Activated naive CD8-positive, alpha-beta T cell treated with anti-CD3 and anti-CD28 coated beads for 36 hours (primary cell): ENCODE results near the gene PLXND1. TPM values are rescaled to one million over a fixed set of nuclear protein-coding genes. Genes with fewer than 3 reads are reported as not detected.

ENCODE experiments used
- DNase-seq: peaks from one replicate; pipeline ENCODE4 v3.0.0; 2021
- H3K27ac Mint-ChIP-seq: one replicate; pipeline ENCODE4 v1.8.0; 2022; ENCODE audit warnings: mild to moderate bottlenecking, moderate library complexity, mixed read lengths
- H3K27me3 Mint-ChIP-seq: one replicate; pipeline ENCODE4 v1.8.0; 2022; ENCODE audit warnings: mild to moderate bottlenecking, mixed read lengths
- H3K36me3 Mint-ChIP-seq: one replicate; pipeline ENCODE4 v1.8.0; 2021; ENCODE audit warnings: mild to moderate bottlenecking, mixed read lengths
- H3K4me1 Mint-ChIP-seq: one replicate; pipeline ENCODE4 v1.8.0; 2021; ENCODE audit warnings: mixed read lengths
- H3K4me3 Mint-ChIP-seq: one replicate; pipeline ENCODE4 v1.8.0; 2022; ENCODE audit warnings: mild to moderate bottlenecking, moderate library complexity, mixed read lengths
- H3K9me3 Mint-ChIP-seq: one replicate; pipeline ENCODE4 v1.8.0; 2022; ENCODE audit warnings: mixed read lengths
- total RNA-seq, 2 experiments: library from RNA; stranded (reverse); gene quantifications; one replicate each; pipeline ENCODE4 v1.2.3, GENCODE V29; 2021

The PLXND1 gene
- total RNA-seq, 2 experiments from 2014 or later: 1.5 to 1.6 TPM

DNA sequence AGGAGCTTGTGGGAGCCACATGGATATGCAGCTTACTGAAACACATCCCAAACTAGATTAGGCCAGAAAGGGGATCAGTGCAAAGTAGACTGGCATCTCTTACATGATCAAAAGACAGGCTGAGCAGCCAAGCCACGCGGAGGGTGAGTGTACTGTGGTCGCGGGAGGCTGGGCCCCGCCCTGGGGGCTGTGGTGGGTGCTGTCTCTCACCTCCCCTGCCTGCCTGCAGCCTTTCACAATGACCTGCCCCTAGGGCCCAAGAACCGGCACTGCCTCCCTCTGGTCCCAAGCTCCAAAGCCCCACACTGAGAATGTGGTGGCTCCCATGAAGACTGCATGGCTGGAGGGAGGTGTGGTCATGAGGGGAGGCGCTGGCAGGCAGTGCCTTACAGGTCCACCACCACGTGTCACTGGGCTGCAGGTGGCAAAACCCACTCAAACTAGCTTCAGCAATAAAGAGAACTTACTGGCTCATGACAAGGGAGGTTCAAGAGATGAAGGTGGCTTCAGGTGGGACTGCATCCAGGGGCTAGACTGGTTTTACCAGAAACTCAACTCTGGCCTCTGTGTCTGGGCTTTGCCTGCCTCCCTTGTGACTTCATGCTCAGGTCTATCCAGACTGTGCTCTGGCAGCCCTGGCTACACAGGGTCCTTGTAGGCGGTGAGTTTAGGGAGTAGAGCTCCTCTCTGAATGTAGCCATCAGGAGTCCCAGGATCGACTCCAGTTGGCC is 27.4 kb upstream of the PLXND1 start:
- Mint-ChIP-seq H3K9me3 (no peaks in the 10 kb centered on the region), H3K27me3 (no peaks in the 10 kb centered on the region), H3K27ac (no peak overlapping the region), H3K4me1 (no peaks in the 10 kb centered on the region), H3K4me3 (no peak overlapping the region), H3K36me3 (no peaks in the 10 kb centered on the region)
- no peak for DNase-seq

DNA sequence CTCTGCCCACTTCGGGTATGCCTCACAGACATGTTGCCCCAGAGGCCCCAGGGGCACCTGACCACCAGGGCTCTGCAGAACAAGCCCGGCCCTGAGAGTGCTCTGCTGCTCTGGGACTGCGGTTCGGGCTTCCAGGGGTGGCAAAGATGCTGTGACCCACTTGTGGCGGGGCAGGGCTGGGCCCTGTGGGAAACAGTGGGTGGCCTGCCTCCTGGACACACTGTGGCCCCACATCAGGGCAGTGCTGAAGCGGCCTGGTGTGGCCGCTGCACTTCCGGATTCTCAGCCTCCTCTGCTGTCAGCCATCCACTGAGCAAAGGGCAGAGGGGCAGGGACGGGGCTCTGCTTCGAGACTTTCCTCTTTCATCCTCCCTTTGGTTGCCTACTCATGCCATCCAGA is 26.5 kb upstream of the PLXND1 start:
- Mint-ChIP-seq H3K4me3 (no peak overlapping the region), H3K27ac (no peak overlapping the region), H3K27me3 (no peaks in the 10 kb centered on the region), H3K36me3 (no peaks in the 10 kb centered on the region), H3K4me1 (peaks cover 3% of the 10 kb centered on the region), H3K9me3 (no peaks in the 10 kb centered on the region)
- no peak for DNase-seq

DNA sequence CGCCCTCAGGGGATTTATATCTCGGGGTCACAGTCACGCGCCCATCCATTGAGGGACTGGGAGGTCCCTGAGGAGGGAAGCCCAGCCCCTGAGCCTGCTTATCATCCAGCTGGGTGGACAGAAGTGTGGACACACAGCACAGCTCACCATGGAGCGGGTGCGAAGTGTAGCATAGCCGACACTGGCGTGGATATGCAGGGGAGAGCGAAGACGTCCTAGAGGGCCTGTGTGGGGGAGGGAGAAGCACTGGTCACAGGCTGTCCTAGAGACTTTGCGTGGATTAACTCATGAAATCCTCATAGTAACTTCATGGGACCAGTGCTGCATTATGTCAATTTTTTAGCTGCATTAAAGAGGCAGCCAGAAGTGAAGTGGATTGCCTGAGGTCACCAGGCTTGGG is 26.1 kb upstream of the PLXND1 start:
- H3K4me3 Mint-ChIP-seq: no peak overlapping the region
- no peaks in the 10 kb centered on the region for H3K27me3 Mint-ChIP-seq
- H3K9me3 Mint-ChIP-seq: no peaks in the 10 kb centered on the region
- no peak overlapping the region for H3K27ac Mint-ChIP-seq
- no peak for DNase-seq
- H3K36me3 Mint-ChIP-seq: no peaks in the 10 kb centered on the region
- peaks cover 6% of the 10 kb centered on the region for H3K4me1 Mint-ChIP-seq

DNA sequence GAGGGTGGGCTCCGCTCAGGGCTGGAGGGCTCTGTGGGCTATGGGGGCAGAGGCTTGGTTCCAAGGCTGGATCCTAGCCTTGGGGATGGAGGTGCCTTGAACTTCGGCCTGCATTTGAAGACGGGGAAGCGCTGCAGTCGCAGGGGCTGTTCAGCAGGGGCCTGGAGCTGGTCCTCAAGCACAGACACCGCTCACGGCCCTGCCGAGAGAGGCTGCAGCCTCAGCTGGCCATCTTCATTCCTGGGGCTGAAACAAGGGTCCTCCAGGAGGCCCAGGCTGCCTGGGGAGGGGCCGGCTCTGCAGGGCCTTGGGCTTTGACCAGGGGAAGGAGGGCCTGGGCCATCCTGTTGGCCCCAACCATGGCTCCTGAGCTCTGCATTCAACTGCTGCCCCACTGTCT is 25.6 kb upstream of the PLXND1 start:
- H3K36me3 Mint-ChIP-seq: no peaks in the 10 kb centered on the region
- H3K4me1 Mint-ChIP-seq: peaks cover 7% of the 10 kb centered on the region
- H3K27me3 Mint-ChIP-seq: no peaks in the 10 kb centered on the region
- no peak overlapping the region for H3K4me3 Mint-ChIP-seq
- no peaks in the 10 kb centered on the region for H3K9me3 Mint-ChIP-seq
- no peak for DNase-seq
- no peak overlapping the region for H3K27ac Mint-ChIP-seq

DNA sequence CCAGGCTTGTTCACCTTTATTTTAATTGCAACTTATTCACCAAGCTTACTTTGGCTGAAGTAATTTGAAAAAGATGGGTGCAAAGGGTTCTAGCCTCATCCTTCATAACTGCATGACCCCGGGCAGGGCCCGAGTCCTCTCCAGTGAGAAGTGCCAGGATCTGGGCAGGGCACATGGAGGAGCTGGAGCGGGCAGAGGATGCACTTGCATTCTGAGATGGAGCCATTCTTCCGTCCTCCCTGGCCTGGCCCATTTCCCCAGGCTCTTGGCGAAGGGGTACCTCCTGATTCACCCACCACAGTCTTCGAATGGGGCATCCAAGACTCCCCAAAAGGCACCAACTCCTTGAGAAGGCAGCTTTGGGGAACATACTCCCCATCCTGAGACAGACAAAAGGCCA is 22.5 kb upstream of the PLXND1 start:
- Mint-ChIP-seq H3K9me3 (no peaks in the 10 kb centered on the region), H3K27ac (no peak overlapping the region), H3K4me3 (no peak overlapping the region), H3K36me3 (no peaks in the 10 kb centered on the region), H3K4me1 (peaks cover 11% of the 10 kb centered on the region), H3K27me3 (no peaks in the 10 kb centered on the region)
- no peak for DNase-seq

DNA sequence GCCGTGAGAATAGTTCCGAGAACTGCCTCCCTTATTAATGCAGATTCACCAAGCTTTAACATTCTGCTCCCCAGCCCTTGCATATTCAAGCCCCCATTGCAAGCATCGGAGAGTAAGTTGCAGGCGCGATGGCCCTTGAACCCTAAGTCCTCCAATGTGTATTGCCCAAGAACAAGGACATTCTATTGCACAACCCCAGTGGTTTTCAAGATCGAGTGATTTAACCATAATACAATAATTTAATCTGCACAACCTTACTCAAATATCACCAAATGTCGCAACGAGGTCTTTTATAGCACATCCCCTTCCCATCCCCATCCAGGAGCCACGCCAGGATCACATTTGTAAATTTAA is 21.7 kb upstream of the PLXND1 start:
- Mint-ChIP-seq H3K36me3 (no peaks in the 10 kb centered on the region), H3K4me1 (peaks cover 11% of the 10 kb centered on the region), H3K4me3 (peak overlapping the region; percentile 83), H3K27me3 (no peaks in the 10 kb centered on the region), H3K9me3 (no peaks in the 10 kb centered on the region), H3K27ac (no peak overlapping the region)
- DNase-seq: no peak

DNA sequence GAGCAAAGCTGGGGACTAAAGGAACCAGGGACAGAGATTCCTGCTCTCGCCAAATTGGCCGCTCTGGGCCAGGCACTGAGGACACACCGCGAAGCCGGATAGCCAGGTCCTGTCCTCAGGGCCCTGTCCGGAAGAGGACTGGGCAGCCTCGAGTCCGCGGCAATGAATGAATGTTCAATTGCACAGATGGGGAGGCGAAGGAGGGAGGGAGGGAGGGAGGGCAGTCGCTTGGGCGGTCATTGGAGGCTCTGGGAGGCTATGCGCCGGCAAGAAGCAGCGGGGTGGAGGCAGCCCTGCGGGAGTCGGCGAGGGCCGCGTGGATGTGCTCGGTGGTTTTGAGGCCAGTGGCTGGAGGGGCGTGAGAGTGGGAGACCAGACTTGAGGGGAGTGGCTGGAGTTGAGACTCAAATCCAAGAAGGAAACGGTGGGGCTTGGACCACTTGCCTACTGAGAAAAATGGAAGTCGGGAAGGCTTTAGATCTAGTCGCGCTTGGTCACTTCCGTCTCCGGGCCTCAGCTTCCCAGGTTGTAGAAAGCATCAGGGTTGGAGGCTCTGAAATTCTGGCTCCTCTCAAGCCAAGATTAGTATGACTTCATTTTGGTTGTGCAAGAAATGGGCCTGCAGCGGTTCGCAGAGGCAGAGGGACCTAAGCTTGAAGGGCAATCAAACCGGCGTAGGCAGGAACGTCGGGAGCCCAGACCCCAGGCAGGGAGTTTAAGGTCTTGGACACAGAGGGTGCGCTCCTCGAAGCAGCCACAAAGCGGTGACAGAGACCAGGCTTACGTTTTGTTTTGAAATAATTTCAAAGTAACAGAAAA is 21.1 kb upstream of the PLXND1 start:
- Mint-ChIP-seq H3K27me3 (no peaks in the 10 kb centered on the region), H3K4me1 (peaks cover 11% of the 10 kb centered on the region), H3K27ac (peak overlapping the region; percentile 74), H3K9me3 (no peaks in the 10 kb centered on the region), H3K4me3 (peak overlapping the region; percentile 83), H3K36me3 (no peaks in the 10 kb centered on the region)
- DNase-seq: peak; percentile 68

DNA sequence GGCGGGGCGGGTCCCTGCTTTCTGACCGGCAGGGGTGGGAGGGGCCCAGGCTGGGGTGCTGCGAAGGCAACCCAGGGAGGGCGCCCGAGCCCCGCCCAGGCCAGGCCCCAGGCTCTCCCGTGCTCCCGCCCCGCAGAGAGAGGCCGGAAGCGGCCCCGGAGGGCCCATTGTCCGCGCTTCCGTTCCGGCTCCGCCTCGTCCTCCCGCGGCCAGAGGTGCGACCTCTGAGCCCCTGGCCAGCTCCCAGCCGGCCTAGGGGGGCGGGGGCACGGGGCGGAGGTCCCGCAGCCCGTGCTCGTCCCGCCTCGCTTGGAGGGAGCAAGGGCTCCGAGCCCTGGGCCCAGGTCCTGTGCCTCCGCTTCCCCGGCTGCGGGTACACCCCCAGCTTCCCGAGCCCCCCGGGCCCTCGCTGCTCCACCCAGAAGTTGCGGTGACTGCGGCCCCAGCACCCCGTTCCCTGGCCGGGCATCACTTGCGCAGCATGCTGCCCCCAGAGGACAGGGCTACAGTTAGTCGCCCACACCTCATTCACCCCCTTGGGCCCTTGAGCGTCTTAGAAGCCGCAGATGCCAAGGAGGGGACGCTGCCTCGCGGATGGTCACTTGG is 20.4 kb upstream of the PLXND1 start:
- Mint-ChIP-seq H3K9me3 (no peaks in the 10 kb centered on the region), H3K4me1 (peaks cover 11% of the 10 kb centered on the region), H3K36me3 (no peaks in the 10 kb centered on the region), H3K27ac (peak overlapping the region; percentile 74), H3K27me3 (no peaks in the 10 kb centered on the region), H3K4me3 (peak overlapping the region; percentile 83)
- DNase-seq: peak; percentile 85

DNA sequence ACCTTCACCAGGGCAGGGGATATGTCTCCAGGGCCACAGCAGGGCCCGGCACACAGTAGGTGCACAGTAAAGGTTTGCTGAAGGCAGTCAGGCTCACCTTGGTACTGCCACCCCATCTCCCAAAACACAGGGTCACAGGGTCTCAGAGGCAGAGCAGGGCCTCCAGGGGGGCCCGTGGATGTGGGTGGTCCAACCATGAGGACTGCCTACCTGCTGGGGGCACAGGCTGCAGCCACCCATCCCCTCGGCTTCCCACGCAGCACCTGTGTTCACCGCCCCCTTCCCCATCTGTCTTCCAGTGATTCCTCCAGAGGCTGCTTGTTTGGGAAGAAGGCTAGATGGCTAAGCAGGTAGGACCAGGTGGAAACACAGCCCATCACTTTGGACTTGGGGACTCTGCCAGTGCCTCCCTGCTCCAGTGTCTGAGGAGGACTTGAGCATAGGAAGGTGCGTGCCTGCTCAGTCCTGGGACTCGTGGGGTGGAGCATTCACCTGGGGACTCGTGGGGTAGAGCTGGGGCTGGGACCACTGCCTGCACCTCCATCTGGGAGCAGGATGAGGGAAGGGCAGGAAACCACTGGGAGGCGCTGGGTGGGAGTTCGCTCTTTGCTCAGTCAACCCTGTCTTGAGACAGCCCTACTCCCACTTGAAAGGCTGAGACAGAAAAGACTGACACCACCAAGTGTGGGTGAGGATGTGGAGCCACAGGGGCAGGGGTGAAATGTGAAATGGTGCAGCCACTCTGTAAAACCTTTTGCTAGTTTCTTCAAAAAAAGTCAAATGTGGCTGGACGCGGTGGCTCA is 18.8 kb upstream of the PLXND1 start:
- Mint-ChIP-seq H3K4me3 (no peak overlapping the region), H3K9me3 (no peaks in the 10 kb centered on the region)
- DNase-seq: no peak

DNA sequence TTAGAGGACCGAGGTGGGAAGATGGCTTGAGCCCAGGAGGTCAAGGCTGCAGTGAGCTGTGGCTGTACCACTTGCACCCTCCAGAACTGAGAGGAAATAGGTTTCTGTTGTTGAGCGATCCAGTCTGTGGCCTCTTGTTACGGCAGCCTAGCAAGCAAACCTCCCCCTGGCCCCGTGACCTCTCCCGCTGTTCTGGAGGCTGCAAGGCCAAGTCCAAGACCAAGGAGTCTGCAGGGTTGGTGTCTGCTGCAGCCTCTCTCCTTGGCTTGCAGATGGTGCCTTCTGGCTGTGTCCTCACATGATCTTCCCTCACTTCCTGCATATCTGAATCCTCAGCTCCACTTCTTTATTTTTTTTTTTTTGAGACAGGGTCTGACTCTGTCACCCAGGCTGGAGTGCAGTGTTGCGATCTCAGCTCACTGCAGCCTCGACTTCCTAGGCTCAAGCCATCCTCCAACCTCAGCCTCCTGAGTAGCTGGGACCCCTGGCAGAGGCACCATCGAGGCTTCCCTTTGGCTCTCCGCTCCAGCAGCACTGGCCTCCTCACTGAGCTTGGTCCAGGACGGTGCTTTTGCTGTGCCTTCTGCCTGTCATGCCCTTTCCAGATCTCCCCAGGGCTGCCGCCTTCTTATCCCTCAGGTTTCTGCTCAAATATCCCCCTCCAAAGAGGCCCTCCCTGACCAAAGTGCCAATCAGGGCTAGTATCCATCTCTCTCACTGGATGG is 18.0 kb upstream of the PLXND1 start:
- H3K27me3 Mint-ChIP-seq: no peaks in the 10 kb centered on the region
- H3K27ac Mint-ChIP-seq: no peak overlapping the region

More for the DNA sequence above, 18.8 kb upstream of the PLXND1 start:
- Mint-ChIP-seq H3K27me3 (no peaks in the 10 kb centered on the region), H3K27ac (no peak overlapping the region), H3K36me3 (no peaks in the 10 kb centered on the region), H3K4me1 (peaks cover 11% of the 10 kb centered on the region)

DNA sequence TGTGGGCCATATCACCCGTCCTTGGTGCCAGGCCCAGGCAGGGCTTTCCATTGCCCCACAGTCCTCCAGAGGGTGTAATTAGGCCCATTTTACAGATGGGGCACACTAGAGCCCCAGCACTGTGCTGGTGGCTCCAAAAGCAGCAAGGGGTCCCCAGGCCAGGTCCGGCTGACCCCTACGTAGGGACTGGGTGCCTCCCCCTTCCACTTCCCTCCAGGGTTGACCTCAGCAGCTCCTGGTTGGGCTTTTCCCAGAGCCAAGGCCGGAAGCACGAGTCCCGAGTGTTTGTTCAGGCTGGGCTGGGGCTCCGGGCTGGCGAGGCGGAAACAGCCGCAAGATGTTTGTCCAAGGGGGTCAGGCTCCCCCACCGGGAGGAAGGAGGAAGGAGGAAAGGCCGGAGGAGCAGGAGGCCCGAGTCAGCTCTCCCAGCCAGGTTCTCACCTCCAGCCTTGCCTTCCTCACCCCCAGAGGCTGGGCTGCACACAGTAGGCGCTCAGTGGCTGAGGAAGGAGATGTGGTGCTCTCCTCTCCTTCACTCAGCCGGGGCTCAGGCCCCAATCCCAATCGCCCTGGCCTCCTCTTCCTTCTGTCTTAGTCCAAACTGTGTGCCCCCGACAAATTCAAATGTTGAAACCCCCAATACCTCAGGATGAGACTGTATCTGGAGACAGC is 17.1 kb upstream of the PLXND1 start:
- no peak for DNase-seq
- H3K27ac Mint-ChIP-seq: no peak overlapping the region
- H3K4me3 Mint-ChIP-seq: no peak overlapping the region
- H3K27me3 Mint-ChIP-seq: peaks cover 3% of the 10 kb centered on the region
- H3K9me3 Mint-ChIP-seq: no peaks in the 10 kb centered on the region
- peaks cover 11% of the 10 kb centered on the region for H3K4me1 Mint-ChIP-seq
- H3K36me3 Mint-ChIP-seq: no peaks in the 10 kb centered on the region

More for the DNA sequence above, 18.0 kb upstream of the PLXND1 start:
- DNase-seq: no peak
- no peak overlapping the region for H3K4me3 Mint-ChIP-seq
- H3K36me3 Mint-ChIP-seq: no peaks in the 10 kb centered on the region
- no peaks in the 10 kb centered on the region for H3K9me3 Mint-ChIP-seq
- peaks cover 11% of the 10 kb centered on the region for H3K4me1 Mint-ChIP-seq

DNA sequence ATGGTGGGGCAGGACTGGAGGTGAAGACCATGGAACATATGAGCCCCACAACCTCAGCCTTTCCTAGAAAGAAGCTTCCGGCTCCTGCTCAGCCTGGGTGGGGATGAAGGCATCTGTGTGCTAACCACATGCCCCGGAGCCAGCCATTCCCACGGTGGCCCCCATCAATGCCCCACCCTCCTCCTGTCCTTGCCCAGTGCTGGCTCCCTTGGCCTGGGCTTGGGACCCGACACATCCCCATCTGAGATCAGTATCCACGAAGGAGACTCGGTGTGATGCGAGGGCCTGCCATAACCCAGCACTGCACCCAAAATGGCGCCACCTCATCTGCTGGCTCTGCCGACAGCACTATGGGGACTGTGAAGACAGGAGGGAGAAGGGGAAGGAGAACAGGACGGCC is 16.5 kb upstream of the PLXND1 start:
- peaks cover 8% of the 10 kb centered on the region for H3K4me1 Mint-ChIP-seq
- H3K36me3 Mint-ChIP-seq: no peaks in the 10 kb centered on the region
- no peak overlapping the region for H3K27ac Mint-ChIP-seq
- no peak for DNase-seq
- no peak overlapping the region for H3K4me3 Mint-ChIP-seq
- H3K9me3 Mint-ChIP-seq: no peaks in the 10 kb centered on the region
- H3K27me3 Mint-ChIP-seq: peaks cover 5% of the 10 kb centered on the region

DNA sequence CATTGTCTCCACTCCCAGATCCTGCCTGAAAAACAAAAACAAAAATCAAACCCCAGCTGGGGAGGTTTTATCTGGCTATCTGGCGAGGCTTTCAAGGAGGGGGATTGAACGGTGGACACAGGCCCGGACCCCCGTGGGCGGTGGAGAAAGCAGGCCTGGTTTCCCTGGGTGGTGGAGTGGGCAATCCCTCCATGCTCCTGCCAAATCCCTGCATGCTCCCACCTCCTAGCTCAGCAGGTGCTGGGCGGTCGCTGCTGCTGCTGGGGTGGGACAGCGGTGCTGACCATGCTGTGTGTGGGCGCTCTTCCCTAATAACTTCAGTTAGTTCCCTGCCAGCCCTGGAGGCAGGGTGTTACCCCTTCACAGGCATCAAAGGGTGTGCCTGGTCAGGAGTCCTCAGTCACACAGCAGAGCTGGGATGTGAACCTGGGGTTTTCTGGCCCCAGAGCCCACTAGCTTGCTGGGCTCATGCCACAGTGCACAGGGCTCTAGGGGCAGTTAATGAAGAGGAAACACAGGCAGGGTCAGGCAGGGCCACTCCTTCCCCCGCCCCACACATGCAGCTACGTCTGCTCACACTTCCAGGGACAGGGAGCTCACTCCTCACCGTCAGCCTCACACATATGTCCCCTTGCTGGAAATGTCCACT is 15.9 kb upstream of the PLXND1 start:
- Mint-ChIP-seq H3K27ac (no peak overlapping the region), H3K36me3 (no peaks in the 10 kb centered on the region), H3K9me3 (no peaks in the 10 kb centered on the region), H3K4me3 (no peak overlapping the region), H3K4me1 (peaks cover 4% of the 10 kb centered on the region), H3K27me3 (peaks cover 5% of the 10 kb centered on the region)
- DNase-seq: no peak
